ENCODE measurements around the gene TMOD1. TPM values are rescaled to one million over a fixed set of nuclear protein-coding genes. Genes with fewer than 3 reads are reported as not detected.

Gene TMOD1
- total and polyA plus RNA-seq, 9 of the 15 experiments (the other 6 are each of a cell fraction or from before 2014, with no cell fraction given), result 7.1 to 41.2 (median 14.2) TPM

DNA sequence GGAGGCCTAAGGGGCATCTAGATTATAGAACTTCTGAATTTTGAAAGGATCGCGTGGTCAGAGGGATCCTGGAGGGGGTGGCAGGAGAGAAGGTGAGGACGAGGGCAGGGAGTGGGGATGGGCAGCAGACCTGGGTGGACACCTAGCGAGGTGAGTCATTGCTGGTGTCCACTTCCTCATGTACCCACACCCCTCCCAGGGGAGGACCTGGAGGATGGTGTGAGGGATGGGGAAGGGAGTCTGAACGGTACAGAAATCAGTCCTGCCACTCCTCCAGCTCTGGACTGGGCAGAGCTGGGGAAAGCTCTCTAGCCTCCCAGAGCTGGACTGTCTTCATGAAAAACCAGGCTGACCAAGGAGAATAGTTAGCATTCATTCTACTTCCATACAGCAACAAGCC, 46.9 kb downstream of the TMOD1 start:
- H3K4me2 ChIP-seq (ENCODE audit: insufficient read depth, low read length), result no peak overlapping the region
- ATAC-seq (no peak), DNase-seq (ENCODE audit: extremely low read depth in 1 of 4, low spot score in 3 of 4) (no peak), FAIRE-seq (no peak)
- ChIA-PET POLR2A (interaction anchor here (0.7 to 2.0 kb wide), 8 partner anchors 8 to 78 kb away, joined by 3 to 5 read pairs (median 4); no protein-coding TSS in a partner anchor), CTCF (ENCODE audit: low intra/inter-chr PET ratio) (no interaction called here)
- no peak overlapping the region for H3K4me3 ChIP-seq
- no peak overlapping the region for H2AFZ ChIP-seq (ENCODE audit: low read depth, low read length)
- no TSS peak for BruUV-seq (replicated peaks)
- no peak overlapping the region for H3K27ac ChIP-seq (ENCODE audit: extremely low read depth, low read depth, low read length)
- in situ Hi-C loops (cut with MboI), result no loop called here
- H3K9ac ChIP-seq (ENCODE audit: insufficient read depth in 1 of 2, low read depth in 2 of 2, low read length in 2 of 2), result no peak overlapping the region
- peaks cover 3% of the 10 kb centered on the region; the same call in 1 of the 3 replicates for H3K79me2 ChIP-seq (ENCODE audit: control insufficient read depth, insufficient read depth, low read length)
- H3K9me1 ChIP-seq (ENCODE audit: control insufficient read depth, insufficient read depth, low read length), result no peaks in the 10 kb centered on the region
- H4K20me1 ChIP-seq (replicated peaks; ENCODE audit: control insufficient read depth, insufficient read depth, low read length), result peaks cover 13% of the 10 kb centered on the region; the same call in 1 of the 2 replicates
- H3K4me1 ChIP-seq (replicated peaks in 1 of 2; ENCODE audit: control insufficient read depth in 2 of 2, insufficient read depth in 2 of 2, low read length in 2 of 2), result no peaks in the 10 kb centered on the region
- H3K27me3 ChIP-seq (ENCODE audit: control insufficient read depth in 2 of 2, insufficient read depth in 2 of 2, low read length in 2 of 2), result no peaks in the 10 kb centered on the region
- intact Hi-C loops (cut with micrococcal nuclease), result no loop called here
- peaks cover 46% of the 10 kb centered on the region for H3K36me3 ChIP-seq (ENCODE audit: control insufficient read depth, insufficient read depth, low read length)
- WGBS (ENCODE audit: insufficient coverage, low coverage, missing lambda C conversion rate), result 65% methylated on average over 4 of the region's 5 CpGs
- H3K9me3 ChIP-seq (replicated peaks; ENCODE audit: control insufficient read depth, insufficient read depth, low read depth, low read length), result no peaks in the 10 kb centered on the region
- TF ChIP-seq, protein P1, sequence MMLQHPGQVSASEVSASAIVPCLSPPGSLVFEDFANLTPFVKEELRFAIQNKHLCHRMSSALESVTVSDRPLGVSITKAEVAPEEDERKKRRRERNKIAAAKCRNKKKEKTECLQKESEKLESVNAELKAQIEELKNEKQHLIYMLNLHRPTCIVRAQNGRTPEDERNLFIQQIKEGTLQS (IDR thresholded peaks at IDR 0.05), result no peak
- TF ChIP-seq, protein P1 (CRISPR knock-in tag; conservative IDR thresholded peaks at IDR 0.05), result no peak
- TF ChIP-seq, protein P2, sequence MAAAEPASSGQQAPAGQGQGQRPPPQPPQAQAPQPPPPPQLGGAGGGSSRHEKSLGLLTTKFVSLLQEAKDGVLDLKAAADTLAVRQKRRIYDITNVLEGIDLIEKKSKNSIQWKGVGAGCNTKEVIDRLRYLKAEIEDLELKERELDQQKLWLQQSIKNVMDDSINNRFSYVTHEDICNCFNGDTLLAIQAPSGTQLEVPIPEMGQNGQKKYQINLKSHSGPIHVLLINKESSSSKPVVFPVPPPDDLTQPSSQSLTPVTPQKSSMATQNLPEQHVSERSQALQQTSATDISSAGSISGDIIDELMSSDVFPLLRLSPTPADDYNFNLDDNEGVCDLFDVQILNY (CRISPR knock-in tag; IDR thresholded peaks at IDR 0.05), result no peak
- TF ChIP-seq HDAC2 (IDR thresholded peaks at IDR 0.05), result no peak
- TF ChIP-seq NR1H2 (CRISPR knock-in tag; IDR thresholded peaks at IDR 0.05), result no peak
- TF ChIP-seq, protein P3, sequence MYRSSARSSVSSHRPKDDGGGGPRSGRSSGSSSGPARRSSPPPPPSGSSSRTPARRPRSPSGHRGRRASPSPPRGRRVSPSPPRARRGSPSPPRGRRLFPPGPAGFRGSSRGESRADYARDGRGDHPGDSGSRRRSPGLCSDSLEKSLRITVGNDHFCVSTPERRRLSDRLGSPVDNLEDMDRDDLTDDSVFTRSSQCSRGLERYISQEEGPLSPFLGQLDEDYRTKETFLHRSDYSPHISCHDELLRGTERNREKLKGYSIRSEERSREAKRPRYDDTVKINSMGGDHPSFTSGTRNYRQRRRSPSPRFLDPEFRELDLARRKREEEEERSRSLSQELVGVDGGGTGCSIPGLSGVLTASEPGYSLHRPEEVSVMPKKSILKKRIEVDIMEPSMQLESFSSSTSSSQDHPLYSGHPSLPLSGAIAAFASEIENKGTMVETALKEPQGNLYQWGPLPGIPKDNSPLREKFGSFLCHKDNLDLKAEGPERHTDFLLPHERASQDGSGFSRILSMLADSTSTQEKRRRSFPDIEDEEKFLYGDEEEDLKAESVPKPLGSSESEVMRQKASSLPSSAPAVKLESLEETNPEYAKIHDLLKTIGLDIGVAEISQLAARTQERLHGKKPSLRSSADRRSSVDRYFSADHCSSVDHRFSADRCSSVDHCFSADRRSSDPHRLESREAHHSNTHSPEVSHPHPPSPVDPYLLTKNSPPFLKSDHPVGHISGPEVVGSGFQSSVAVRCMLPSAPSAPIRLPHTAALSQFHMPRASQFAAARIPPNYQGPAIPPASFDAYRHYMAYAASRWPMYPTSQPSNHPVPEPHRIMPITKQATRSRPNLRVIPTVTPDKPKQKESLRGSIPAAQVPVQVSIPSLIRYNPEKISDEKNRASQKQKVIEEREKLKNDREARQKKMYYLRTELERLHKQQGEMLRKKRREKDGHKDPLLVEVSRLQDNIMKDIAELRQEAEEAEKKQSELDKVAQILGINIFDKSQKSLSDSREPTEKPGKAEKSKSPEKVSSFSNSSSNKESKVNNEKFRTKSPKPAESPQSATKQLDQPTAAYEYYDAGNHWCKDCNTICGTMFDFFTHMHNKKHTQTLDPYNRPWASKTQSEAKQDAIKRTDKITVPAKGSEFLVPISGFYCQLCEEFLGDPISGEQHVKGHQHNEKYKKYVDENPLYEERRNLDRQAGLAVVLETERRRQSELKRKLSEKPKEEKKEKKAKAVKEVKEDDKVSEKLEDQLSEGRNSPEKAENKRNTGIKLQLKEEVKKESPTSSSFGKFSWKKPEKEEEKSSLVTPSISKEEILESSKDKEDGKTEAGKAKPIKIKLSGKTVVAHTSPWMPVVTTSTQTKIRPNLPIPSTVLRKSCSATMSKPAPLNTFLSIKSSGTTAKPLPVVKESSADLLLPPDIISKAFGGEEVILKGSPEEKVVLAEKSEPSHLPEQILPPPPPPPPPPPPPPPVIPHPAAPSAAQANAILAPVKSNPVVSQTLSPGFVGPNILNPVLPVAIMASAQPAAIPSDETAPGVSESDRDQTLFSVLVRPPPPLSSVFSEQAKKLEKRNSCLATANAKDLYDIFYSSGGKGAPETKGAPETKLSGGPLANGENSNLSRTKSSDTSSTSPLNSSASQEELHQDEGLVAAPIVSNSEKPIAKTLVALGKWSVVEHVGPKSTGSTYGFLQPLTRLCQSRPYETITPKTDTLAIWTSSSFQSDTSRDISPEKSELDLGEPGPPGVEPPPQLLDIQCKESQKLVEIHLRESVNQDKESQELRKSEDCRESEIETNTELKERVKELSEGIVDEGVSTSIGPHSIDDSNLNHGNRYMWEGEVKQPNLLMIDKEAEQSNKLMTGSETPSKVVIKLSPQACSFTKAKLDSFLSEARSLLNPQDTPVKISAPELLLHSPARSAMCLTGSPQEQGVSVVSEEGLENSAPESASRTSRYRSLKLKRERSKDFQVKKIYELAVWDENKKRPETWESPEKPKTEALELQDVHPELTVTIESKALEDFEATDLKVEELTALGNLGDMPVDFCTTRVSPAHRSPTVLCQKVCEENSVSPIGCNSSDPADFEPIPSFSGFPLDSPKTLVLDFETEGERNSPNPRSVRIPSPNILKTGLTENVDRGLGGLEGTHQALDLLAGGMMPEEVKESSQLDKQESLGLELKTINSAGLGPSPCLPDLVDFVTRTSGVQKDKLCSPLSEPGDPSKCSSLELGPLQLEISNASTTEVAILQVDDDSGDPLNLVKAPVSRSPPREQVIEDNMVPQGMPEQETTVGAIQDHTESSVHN (IDR thresholded peaks at IDR 0.05; ENCODE audit: borderline replicate concordance in 1 of 2, low read depth in 1 of 2), result no peak
- no peak for TF ChIP-seq STAT5B (CRISPR knock-in tag; IDR thresholded peaks at IDR 0.05)
- TF ChIP-seq, protein P4, sequence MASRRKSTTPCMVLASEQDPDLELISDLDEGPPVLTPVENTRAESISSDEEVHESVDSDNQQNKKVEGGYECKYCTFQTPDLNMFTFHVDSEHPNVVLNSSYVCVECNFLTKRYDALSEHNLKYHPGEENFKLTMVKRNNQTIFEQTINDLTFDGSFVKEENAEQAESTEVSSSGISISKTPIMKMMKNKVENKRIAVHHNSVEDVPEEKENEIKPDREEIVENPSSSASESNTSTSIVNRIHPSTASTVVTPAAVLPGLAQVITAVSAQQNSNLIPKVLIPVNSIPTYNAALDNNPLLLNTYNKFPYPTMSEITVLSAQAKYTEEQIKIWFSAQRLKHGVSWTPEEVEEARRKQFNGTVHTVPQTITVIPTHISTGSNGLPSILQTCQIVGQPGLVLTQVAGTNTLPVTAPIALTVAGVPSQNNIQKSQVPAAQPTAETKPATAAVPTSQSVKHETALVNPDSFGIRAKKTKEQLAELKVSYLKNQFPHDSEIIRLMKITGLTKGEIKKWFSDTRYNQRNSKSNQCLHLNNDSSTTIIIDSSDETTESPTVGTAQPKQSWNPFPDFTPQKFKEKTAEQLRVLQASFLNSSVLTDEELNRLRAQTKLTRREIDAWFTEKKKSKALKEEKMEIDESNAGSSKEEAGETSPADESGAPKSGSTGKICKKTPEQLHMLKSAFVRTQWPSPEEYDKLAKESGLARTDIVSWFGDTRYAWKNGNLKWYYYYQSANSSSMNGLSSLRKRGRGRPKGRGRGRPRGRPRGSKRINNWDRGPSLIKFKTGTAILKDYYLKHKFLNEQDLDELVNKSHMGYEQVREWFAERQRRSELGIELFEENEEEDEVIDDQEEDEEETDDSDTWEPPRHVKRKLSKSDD (conservative IDR thresholded peaks at IDR 0.05; ENCODE audit: low read length), result no peak
- no peak for TF ChIP-seq XRCC4 (IDR thresholded peaks at IDR 0.05; ENCODE audit: extremely low read depth, insufficient read depth, insufficient read length)

Data from K562 (cell line).